Panc1 (cell line): ENCODE results near the gene KISS1R. TPM values are rescaled to one million over a fixed set of nuclear protein-coding genes. Genes with fewer than 3 reads are reported as not detected.

ENCODE experiments used
- ATAC-seq: fragments of 200-7000 bp; cut with Tn5 transposase; 2 replicates; pipeline ENCODE4 v1.9.1; 2020; ENCODE audit warnings: mild to moderate bottlenecking, moderate library complexity
- BruUV-seq: library from RNA; stranded (reverse); fragments of 400-500 nt; replicated peaks from 2 replicates; lab custom pipeline; 2021; lab: Mats Ljungman, UMichigan
- CTCF ChIA-PET: fragments of 300-600 bp; sonication (Branson Sonifier 250); formaldehyde crosslinking; loops from one replicate; lab custom pipeline; 2022; ENCODE audit warnings: antibody characterized with exemption; lab: Charles Lee
- POLR2A ChIA-PET: fragments of 300-600 bp; sonication (Branson Sonifier 250); formaldehyde crosslinking; loops from one replicate; lab custom pipeline; 2022; ENCODE audit warnings: antibody characterized with exemption; lab: Charles Lee
- DNase-seq: peaks from one replicate; pipeline ENCODE4 v3.0.0-alpha.2; 2010; ENCODE audit warnings: low read depth, low spot score
- H3K27ac ChIP-seq: 2 replicates; pipeline ENCODE4 v1.5.1; 2011; ENCODE audit warnings: mild to moderate bottlenecking, low read length, inconsistent platforms
- H3K27me3 ChIP-seq: fragments of 200-500 bp; sonication (Bioruptor generic); 2 replicates; pipeline ENCODE4 v1.6.0; 2014; ENCODE audit warnings: low read length, inconsistent platforms; ENCODE audit not compliant: control insufficient read depth, insufficient read depth
- H3K36me3 ChIP-seq: fragments of 200-500 bp; sonication (Bioruptor generic); 2 replicates; pipeline ENCODE4 v1.5.1; 2014; ENCODE audit warnings: inconsistent platforms, mild to moderate bottlenecking, low read length, moderate library complexity; ENCODE audit not compliant: control insufficient read depth, insufficient read depth
- H3K4me1 ChIP-seq: 2 replicates; pipeline ENCODE4 v1.5.1; 2011; ENCODE audit warnings: inconsistent platforms, mild to moderate bottlenecking, low read length, moderate library complexity; ENCODE audit not compliant: control insufficient read depth, insufficient read depth
- H3K4me3 ChIP-seq, 2 experiments: 2 replicates each; pipeline ENCODE4 v1.5.1; 2011 to 2012; ENCODE audit warnings: low read depth in 2 of 2, low read length in 2 of 2, mild to moderate bottlenecking in 2 of 2, inconsistent platforms in 1 of 2, moderate library complexity in 1 of 2
- H3K9me3 ChIP-seq: fragments of 200-500 bp; sonication (Bioruptor generic); 2 replicates; pipeline ENCODE4 v1.5.1; 2014; ENCODE audit warnings: low read depth, mild to moderate bottlenecking, inconsistent platforms, low read length, moderate library complexity; ENCODE audit not compliant: control insufficient read depth, insufficient read depth
- CTCF ChIP-seq: fragments of 450-650 bp; IDR thresholded peaks from 2 replicates; pipeline ENCODE4 v1.5.1; 2017; ENCODE audit warnings: mild to moderate bottlenecking
- POLR2AphosphoS5 ChIP-seq: IDR thresholded peaks from 2 replicates; pipeline ENCODE4 v1.6.1; 2012; ENCODE audit warnings: mild to moderate bottlenecking, low read depth, low read length, moderate library complexity
- REST ChIP-seq, 2 experiments: IDR thresholded peaks; 2 replicates each; pipeline ENCODE4 v1.6.1; 2011 to 2012; ENCODE audit warnings: low read depth in 2 of 2, control low read depth in 1 of 2, low read length in 1 of 2, mild to moderate bottlenecking in 1 of 2, moderate library complexity in 1 of 2; ENCODE audit not compliant: insufficient read depth in 1 of 2
- SIN3A ChIP-seq: IDR thresholded peaks from 2 replicates; pipeline ENCODE4 v1.6.1; 2012; ENCODE audit warnings: low read depth, mild to moderate bottlenecking, low read length, moderate library complexity, borderline replicate concordance; ENCODE audit not compliant: insufficient read depth
- TCF7L2 ChIP-seq: IDR thresholded peaks from 2 replicates; pipeline ENCODE4 v1.6.1; 2011; ENCODE audit warnings: mild to moderate bottlenecking, low read depth, low read length, inconsistent platforms
- in situ Hi-C: cut with HindIII; loops from 2 replicates; pipeline ENCODE4 v1.10.0; 2016; ENCODE audit warnings: low sequenced_read_pairs, low pct_unique_long_range_greater_than_20kb
- intact Hi-C: fragments of 100-400 bp; cut with micrococcal nuclease; formaldehyde crosslinking; loops from one replicate; pipeline ENCODE4 v1.10.0; 2022; ENCODE audit not compliant: unreplicated experiment
- total RNA-seq: library from RNA; stranded (reverse); gene quantifications from one replicate; pipeline ENCODE4 v1.2.1, GENCODE V29; 2021; ENCODE audit not compliant: unreplicated experiment

Gene KISS1R
- total RNA-seq, 1 experiment from 2014 or later = 0.92 TPM

GRCh38 chr19:953445-954271 lies 36.5 kb downstream of the KISS1R start:
- no peak for DNase-seq
- in situ Hi-C loops = no loop called here
- H3K27ac ChIP-seq = no peak overlapping the region
- BruUV-seq = no TSS peak
- no peak for ATAC-seq
- H3K9me3 ChIP-seq = no peaks in the 10 kb centered on the region
- peaks cover 23% of the 10 kb centered on the region for H3K4me1 ChIP-seq
- H3K36me3 ChIP-seq = no peaks in the 10 kb centered on the region
- no peak overlapping the region for H3K4me3 ChIP-seq
- no peaks in the 10 kb centered on the region for H3K27me3 ChIP-seq
- ChIA-PET CTCF (no interaction called here), POLR2A (no interaction called here)
- intact Hi-C loops = no loop called here
- TF ChIP-seq TCF7L2 (no peak), REST (IDR thresholded peaks at IDR 0.05; ENCODE audit: insufficient read depth in 1 of 2, low read depth in 2 of 2, low read length in 1 of 2) (no peak), POLR2AphosphoS5 (no peak), CTCF (no peak)

GRCh38 chr19:954272-954671 lies 37.1 kb downstream of the KISS1R start:
- DNase-seq (no peak), ATAC-seq (no peak)
- intact Hi-C loops (no loop called here), in situ Hi-C loops (no loop called here)
- TF ChIP-seq REST (IDR thresholded peaks at IDR 0.05; ENCODE audit: insufficient read depth in 1 of 2, low read depth in 2 of 2, low read length in 1 of 2) (no peak), TCF7L2 (no peak), POLR2AphosphoS5 (no peak), SIN3A (no peak), CTCF (no peak)
- Histone ChIP-seq H3K27ac (no peak overlapping the region), H3K4me3 (no peak overlapping the region), H3K4me1 (peaks cover 29% of the 10 kb centered on the region), H3K36me3 (no peaks in the 10 kb centered on the region), H3K27me3 (no peaks in the 10 kb centered on the region), H3K9me3 (no peaks in the 10 kb centered on the region)
- BruUV-seq = no TSS peak
- POLR2A ChIA-PET = no interaction called here
- CTCF ChIA-PET = no interaction called here
